ENCODE measurements around the gene TSPO.

DNA sequence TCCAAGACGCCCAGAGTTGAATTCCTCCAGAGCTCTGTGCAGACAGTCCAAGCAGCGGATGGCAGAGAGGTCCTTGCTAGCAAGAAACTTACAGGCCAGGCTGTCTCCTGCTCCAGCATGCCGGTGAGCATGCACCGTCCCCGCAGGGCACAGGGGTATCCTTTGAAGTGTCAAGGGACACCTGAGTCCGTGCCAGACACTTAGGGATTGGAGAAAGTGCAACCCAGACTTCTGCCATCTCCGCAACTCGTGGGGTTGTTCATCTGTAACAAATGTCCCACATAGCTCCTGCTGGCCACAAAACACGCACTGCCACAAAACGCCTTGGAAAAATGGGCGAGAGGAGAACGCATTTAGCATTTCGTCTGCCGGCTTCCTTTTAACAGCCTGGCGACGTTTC is 13.3 kb downstream of the TSPO start:
- TF ChIP-seq, protein P1, sequence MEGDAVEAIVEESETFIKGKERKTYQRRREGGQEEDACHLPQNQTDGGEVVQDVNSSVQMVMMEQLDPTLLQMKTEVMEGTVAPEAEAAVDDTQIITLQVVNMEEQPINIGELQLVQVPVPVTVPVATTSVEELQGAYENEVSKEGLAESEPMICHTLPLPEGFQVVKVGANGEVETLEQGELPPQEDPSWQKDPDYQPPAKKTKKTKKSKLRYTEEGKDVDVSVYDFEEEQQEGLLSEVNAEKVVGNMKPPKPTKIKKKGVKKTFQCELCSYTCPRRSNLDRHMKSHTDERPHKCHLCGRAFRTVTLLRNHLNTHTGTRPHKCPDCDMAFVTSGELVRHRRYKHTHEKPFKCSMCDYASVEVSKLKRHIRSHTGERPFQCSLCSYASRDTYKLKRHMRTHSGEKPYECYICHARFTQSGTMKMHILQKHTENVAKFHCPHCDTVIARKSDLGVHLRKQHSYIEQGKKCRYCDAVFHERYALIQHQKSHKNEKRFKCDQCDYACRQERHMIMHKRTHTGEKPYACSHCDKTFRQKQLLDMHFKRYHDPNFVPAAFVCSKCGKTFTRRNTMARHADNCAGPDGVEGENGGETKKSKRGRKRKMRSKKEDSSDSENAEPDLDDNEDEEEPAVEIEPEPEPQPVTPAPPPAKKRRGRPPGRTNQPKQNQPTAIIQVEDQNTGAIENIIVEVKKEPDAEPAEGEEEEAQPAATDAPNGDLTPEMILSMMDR (IDR thresholded peaks at IDR 0.05; ENCODE audit: low read length), result no peak
- no peak for TF ChIP-seq EZH2 (IDR thresholded peaks at IDR 0.05; ENCODE audit: borderline replicate concordance, low read length)

Measured in OCI-LY1 (cell line).